Hepatocyte (in vitro differentiated cells): ENCODE data around the gene PELI3. TPM values are rescaled to one million over a fixed set of nuclear protein-coding genes. Genes with fewer than 3 reads are reported as not detected.

Experiments
- DNase-seq: peaks from one replicate; pipeline ENCODE4 v3.0.0-alpha.2; 2016; ENCODE audit warnings: low spot score
- H2AFZ ChIP-seq: fragments of 200-600 bp; sonication (generic); 2 replicates; pipeline ENCODE4 v1.6.0; 2016; ENCODE audit warnings: antibody characterized with exemption, mild to moderate bottlenecking
- H3K27ac ChIP-seq: fragments of 200-600 bp; sonication (generic); 2 replicates; pipeline ENCODE4 v1.5.1; 2016; ENCODE audit warnings: mild to moderate bottlenecking
- H3K27me3 ChIP-seq: fragments of 200-600 bp; sonication (generic); 2 replicates; pipeline ENCODE4 v1.6.1; 2016
- H3K36me3 ChIP-seq: fragments of 200-600 bp; sonication (generic); replicated peaks from 2 replicates; pipeline ENCODE4 v1.5.1; 2016; ENCODE audit warnings: low read depth; ENCODE audit not compliant: insufficient read depth
- H3K4me1 ChIP-seq: fragments of 200-600 bp; sonication (generic); 2 replicates; pipeline ENCODE4 v1.5.1; 2016; ENCODE audit warnings: mild to moderate bottlenecking, moderate library complexity; ENCODE audit not compliant: insufficient read depth
- H3K4me2 ChIP-seq: fragments of 200-600 bp; sonication (generic); 2 replicates; pipeline ENCODE4 v1.6.0; 2016
- H3K4me3 ChIP-seq: fragments of 200-600 bp; sonication (generic); 2 replicates; pipeline ENCODE4 v1.5.1; 2016; ENCODE audit warnings: mild to moderate bottlenecking
- H3K79me2 ChIP-seq: fragments of 200-600 bp; sonication (generic); 2 replicates; pipeline ENCODE4 v1.6.0; 2017; ENCODE audit warnings: mild to moderate bottlenecking
- H3K9me2 ChIP-seq: fragments of 200-600 bp; sonication (generic); replicated peaks from 2 replicates; pipeline ENCODE4 v1.6.0; 2017; ENCODE audit warnings: mild to moderate bottlenecking; ENCODE audit not compliant: insufficient read depth
- H3K9me3 ChIP-seq: fragments of 200-600 bp; sonication (generic); 2 replicates; pipeline ENCODE4 v1.5.1; 2016; ENCODE audit warnings: low read depth, mild to moderate bottlenecking
- H4K20me1 ChIP-seq: fragments of 200-600 bp; sonication (generic); 2 replicates; pipeline ENCODE4 v1.6.0; 2016; ENCODE audit warnings: mild to moderate bottlenecking; ENCODE audit not compliant: insufficient read depth, poor library complexity, severe bottlenecking
- EZH2 ChIP-seq: fragments of 200-600 bp; sonication (generic); IDR thresholded peaks from 2 replicates; pipeline ENCODE4 v1.6.1; 2016; ENCODE audit warnings: antibody characterized with exemption, mild to moderate bottlenecking, borderline replicate concordance
- EZH2phosphoT487 ChIP-seq: fragments of 200-600 bp; sonication (generic); IDR thresholded peaks from one replicate; pipeline ENCODE4 v1.6.1; 2018; ENCODE audit warnings: antibody characterized with exemption, mild to moderate bottlenecking, low read depth, moderate library complexity; ENCODE audit not compliant: unreplicated experiment, severe bottlenecking
- WGBS: methylation state at CpG from one replicate; pipeline ENCODE4 v1.1.6; 2016; ENCODE audit warnings: low lambda C conversion rate; ENCODE audit errors: missing lambda C conversion rate; 5-methylcytosine and 5-hydroxymethylcytosine counted together
- polyA plus RNA-seq: library from polyadenylated mRNA; unstranded; fragments of >200 nt; fragmentation: Nextera tagmentation; extraction: Ambion mirVana; gene quantifications from 2 replicates; pipeline ENCODE4 v1.2.1, GENCODE V29; 2016
- total RNA-seq: library from RNA; depleted of rRNA; stranded (reverse); fragments of >200 nt; gene quantifications from 2 replicates; pipeline ENCODE4 v1.2.3, GENCODE V29; 2014
- TF ChIP-seq, protein P1 (sequence below): fragments of 200-600 bp; sonication (generic); IDR thresholded peaks from 2 replicates; pipeline ENCODE4 v1.5.1; 2016; ENCODE audit warnings: antibody characterized with exemption, mild to moderate bottlenecking; ENCODE audit not compliant: poor library complexity

PELI3 gene
- total and polyA plus RNA-seq, 2 experiments from 2014 or later, result 6.7 to 10.9 TPM

DNA sequence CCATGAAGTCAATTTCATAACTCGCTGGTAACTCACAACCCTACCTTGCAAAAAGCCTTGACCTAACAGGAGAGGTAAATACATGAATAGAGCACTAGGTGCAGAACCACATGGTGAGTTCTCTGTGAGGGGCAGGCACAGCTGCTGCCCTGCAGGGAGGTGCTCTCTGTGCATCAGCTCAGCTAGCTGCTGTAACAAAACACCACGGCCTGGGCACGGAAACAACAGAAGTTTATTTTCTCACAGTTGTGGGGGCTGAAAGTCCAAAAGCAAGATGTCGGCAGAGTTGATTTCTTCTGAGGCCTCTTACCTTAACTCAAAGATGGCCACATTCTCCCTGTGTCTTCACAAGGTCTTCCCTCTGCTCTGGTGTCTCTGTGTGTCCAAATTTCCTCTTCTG, 15.0 kb upstream of the PELI3 start:
- Histone ChIP-seq H3K79me2 (no peaks in the 10 kb centered on the region), H3K9me2 (no peaks in the 10 kb centered on the region), H3K4me1 (no peaks in the 10 kb centered on the region), H3K9me3 (no peaks in the 10 kb centered on the region), H3K36me3 (no peaks in the 10 kb centered on the region), H4K20me1 (no peaks in the 10 kb centered on the region), H3K4me2 (no peak overlapping the region), H3K4me3 (no peak overlapping the region), H3K27me3 (peaks cover 4% of the 10 kb centered on the region), H3K27ac (no peak overlapping the region), H2AFZ (no peak overlapping the region)
- DNase-seq, result no peak
- WGBS, result 88% methylated on average over 4 of the region's 4 CpGs
- TF ChIP-seq EZH2 (no peak), EZH2phosphoT487 (no peak)
- TF ChIP-seq, protein P1, sequence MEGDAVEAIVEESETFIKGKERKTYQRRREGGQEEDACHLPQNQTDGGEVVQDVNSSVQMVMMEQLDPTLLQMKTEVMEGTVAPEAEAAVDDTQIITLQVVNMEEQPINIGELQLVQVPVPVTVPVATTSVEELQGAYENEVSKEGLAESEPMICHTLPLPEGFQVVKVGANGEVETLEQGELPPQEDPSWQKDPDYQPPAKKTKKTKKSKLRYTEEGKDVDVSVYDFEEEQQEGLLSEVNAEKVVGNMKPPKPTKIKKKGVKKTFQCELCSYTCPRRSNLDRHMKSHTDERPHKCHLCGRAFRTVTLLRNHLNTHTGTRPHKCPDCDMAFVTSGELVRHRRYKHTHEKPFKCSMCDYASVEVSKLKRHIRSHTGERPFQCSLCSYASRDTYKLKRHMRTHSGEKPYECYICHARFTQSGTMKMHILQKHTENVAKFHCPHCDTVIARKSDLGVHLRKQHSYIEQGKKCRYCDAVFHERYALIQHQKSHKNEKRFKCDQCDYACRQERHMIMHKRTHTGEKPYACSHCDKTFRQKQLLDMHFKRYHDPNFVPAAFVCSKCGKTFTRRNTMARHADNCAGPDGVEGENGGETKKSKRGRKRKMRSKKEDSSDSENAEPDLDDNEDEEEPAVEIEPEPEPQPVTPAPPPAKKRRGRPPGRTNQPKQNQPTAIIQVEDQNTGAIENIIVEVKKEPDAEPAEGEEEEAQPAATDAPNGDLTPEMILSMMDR, result no peak

- H3K36me3 ChIP-seq, result no peaks in the 10 kb centered on the region
- 58% methylated on average over 6 of the region's 6 CpGs for WGBS
- no peaks in the 10 kb centered on the region for H3K9me3 ChIP-seq
- no peaks in the 10 kb centered on the region for H3K79me2 ChIP-seq
- H3K9me2 ChIP-seq, result no peaks in the 10 kb centered on the region
- TF ChIP-seq EZH2phosphoT487, result no peak
- TF ChIP-seq, protein P1, result no peak
- no peak for TF ChIP-seq EZH2
- no peak overlapping the region for H3K4me2 ChIP-seq
- H3K27me3 ChIP-seq, result peaks cover 4% of the 10 kb centered on the region
- no peaks in the 10 kb centered on the region for H3K4me1 ChIP-seq
- no peak for DNase-seq
- no peaks in the 10 kb centered on the region for H4K20me1 ChIP-seq
- no peak overlapping the region for H3K27ac ChIP-seq
- no peak overlapping the region for H2AFZ ChIP-seq
- H3K4me3 ChIP-seq, result no peak overlapping the region
These were observed 12.5 kb upstream of the PELI3 start for GRCh38 chr11:66454247-66454646.

GRCh38 chr11:66454828-66455227, 11.9 kb upstream of the PELI3 start:
- WGBS, result 74% methylated on average over 3 of the region's 3 CpGs
- Histone ChIP-seq H3K9me3 (no peaks in the 10 kb centered on the region), H2AFZ (no peak overlapping the region), H3K79me2 (no peaks in the 10 kb centered on the region), H3K27ac (no peak overlapping the region), H3K4me1 (no peaks in the 10 kb centered on the region), H4K20me1 (no peaks in the 10 kb centered on the region), H3K27me3 (peaks cover 4% of the 10 kb centered on the region), H3K36me3 (no peaks in the 10 kb centered on the region), H3K4me2 (no peak overlapping the region), H3K9me2 (no peaks in the 10 kb centered on the region), H3K4me3 (no peak overlapping the region)
- TF ChIP-seq, protein P1, result no peak
- no peak for TF ChIP-seq EZH2
- TF ChIP-seq EZH2phosphoT487, result no peak
- DNase-seq, result no peak

- Histone ChIP-seq H3K79me2 (no peaks in the 10 kb centered on the region), H3K27ac (no peak overlapping the region), H3K9me2 (no peaks in the 10 kb centered on the region), H4K20me1 (no peaks in the 10 kb centered on the region), H3K4me3 (no peak overlapping the region), H3K4me2 (no peak overlapping the region), H3K9me3 (no peaks in the 10 kb centered on the region), H3K4me1 (no peaks in the 10 kb centered on the region), H3K27me3 (peaks cover 4% of the 10 kb centered on the region), H3K36me3 (no peaks in the 10 kb centered on the region), H2AFZ (no peak overlapping the region)
- TF ChIP-seq, protein P1, result no peak
- WGBS, result 94% methylated on average over 6 of the region's 6 CpGs
- DNase-seq, result no peak
These were observed 8.9 kb upstream of the PELI3 start for GRCh38 chr11:66457826-66458225.
